ENCODE data around the gene OR8I2.
"Not testable (repeated sequence)": the region's sequence is repeated elsewhere in the genome, so short reads cannot be mapped to it uniquely, and the experiment has no call there.

OR8I2 gene

DNA sequence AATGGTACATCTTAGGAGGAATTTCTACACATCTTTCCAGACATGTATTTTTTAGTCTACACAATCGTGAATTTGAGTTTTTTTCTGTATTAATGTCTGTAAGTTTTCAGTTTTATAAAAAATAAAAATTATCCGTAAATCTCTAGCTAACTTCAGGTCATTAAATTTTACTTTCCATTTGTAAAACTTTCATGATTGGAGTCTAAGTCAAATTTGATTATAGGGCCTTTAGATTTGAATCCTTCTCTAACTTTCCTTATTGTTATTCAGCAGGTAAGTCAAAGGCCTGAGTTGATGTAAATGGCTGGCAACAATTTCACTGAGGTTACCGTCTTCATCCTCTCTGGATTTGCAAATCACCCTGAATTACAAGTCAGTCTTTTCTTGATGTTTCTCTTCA lies at the start of gene OR8I2:
OR8I2 (plus strand) TSS at position 301 of the 400 bp plus-strand sequence; CDS start at position 301, 0 bp downstream.
- DNase-seq (ENCODE audit: low read depth) = no peak

GRCh38 chr11:56045538-56045937 lies 47.6 kb upstream of the OR8I2 start:
- DNase-seq (ENCODE audit: low read depth) = no peak

- DNase-seq (ENCODE audit: low read depth) = no peak
Observed at GRCh38 chr11:56048480-56048879, 44.6 kb upstream of the OR8I2 start.

DNA sequence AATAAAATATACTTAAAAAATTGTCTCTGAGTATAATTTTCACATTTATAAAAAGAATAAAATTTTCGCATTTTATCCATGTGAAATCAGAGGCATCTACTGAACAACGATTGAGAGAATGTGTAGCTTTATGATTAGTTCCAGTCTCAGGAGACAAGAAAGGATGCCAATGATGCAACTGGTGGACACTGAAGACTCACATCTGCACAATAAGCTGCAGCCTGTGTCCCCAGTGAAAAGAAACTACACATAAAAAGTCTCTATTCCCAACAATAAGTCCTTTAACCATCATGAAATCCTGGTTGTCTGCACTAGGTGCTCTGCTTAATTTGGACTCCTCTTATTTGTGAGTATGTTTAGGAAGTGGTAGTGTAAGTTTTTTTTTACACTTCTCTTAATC lies 43.6 kb upstream of the OR8I2 start:
- no peak for DNase-seq (ENCODE audit: low read depth)

GRCh38 chr11:56056366-56056765 lies 36.7 kb upstream of the OR8I2 start:
- not testable (repeated sequence) for DNase-seq (ENCODE audit: low read depth)

DNA sequence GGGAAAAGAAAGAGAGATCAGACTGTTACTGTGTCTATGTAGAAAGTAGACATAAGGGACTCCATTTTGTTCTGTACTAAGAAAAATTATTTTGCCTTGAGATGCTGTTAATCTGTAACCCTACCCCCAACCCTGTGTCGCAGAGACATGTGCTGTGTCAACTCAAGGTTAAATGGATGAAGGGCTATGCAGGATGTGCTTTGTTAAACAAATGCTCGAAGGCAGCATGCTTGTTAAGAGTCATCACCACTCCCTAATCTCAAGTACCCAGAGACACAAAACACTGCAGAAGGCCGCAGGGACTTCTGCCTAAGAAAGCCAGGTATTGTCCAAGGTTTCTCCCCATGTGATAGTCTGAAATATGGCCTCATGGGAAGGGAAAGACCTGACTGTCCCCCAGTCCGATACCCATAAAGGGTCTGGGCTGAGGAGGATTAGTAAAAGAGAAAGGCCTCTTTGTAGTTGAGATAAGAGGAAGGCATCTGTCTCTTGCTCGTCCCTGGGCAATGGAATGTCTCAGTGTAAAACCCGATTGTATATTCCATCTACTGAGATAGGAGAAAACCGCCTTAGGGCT lies 35.4 kb upstream of the OR8I2 start:
- DNase-seq (ENCODE audit: low read depth) = not testable (repeated sequence)

GRCh38 chr11:56058260-56058780 lies 34.8 kb upstream of the OR8I2 start:
- DNase-seq (ENCODE audit: low read depth) = not testable (repeated sequence)

DNA sequence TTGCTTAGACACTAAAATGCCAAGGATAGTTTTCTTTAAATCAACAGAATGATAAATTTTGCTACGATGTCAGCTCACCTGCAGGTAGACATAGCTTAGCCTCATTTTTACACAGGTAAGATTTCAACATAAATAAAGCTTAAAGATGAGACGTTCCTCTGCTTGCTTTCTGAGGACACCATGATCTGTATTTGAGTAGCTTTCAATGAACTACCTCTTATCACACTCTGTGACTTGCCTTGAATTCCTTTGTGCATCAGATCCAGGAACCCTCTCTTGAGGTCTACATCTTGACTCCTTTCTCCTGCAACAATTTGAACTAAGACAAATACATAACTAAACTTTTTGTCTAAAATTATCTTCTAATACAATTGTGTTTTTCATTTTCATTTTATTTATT lies 26.1 kb upstream of the OR8I2 start:
- no peak for DNase-seq (ENCODE audit: low read depth)

GRCh38 chr11:56089697-56090096 lies 3.4 kb upstream of the OR8I2 start:
- DNase-seq (ENCODE audit: low read depth) = no peak

DNA sequence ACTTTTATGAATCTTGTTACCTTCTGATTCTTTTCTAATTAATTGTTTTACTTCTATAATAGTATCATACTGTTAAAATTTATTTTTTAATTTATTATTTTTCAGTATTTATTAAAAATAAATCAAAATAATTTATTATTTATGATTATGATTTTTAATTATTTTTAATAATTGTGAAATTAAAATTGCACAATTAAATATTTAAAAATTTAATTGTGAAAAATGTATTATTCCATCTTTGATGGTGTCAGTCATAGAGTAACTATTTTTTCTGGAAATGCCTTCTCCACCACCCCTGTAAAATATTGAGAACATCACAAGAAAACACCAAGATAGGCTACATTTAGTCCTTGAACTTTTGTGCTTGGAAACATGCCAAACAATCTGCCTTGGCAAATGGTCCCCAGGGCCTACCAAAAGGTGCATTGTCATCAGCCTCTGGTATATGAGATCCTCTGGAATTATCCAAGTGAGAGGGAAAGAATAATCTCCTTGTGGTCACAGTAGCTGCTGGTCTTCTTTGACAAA lies 10.2 kb downstream of the OR8I2 start, which contains the start of gene OR8H2:
OR8H2 (plus strand) TSS at position 478 of the 528 bp plus-strand sequence. CDS start 1,356 bp downstream, outside the sequence.
- no peak for DNase-seq (ENCODE audit: low read depth)

GRCh38 chr11:56122073-56122472 lies 29.0 kb downstream of the OR8I2 start, which contains the start of gene OR8H3:
TSS of gene OR8H3 (plus strand) at chr11:56122373. CDS start at chr11:56122373, 0 bp downstream.
- no peak for DNase-seq (ENCODE audit: low read depth)

GRCh38 chr11:56140151-56140661 lies 47.1 kb downstream of the OR8I2 start, which contains the start of gene OR8J3:
TSS of gene OR8J3 (minus strand) at chr11:56140201. CDS start at chr11:56137718, 2,483 bp downstream.
- DNase-seq (ENCODE audit: low read depth) = no peak

GRCh38 chr11:56143681-56144080 lies 50.6 kb downstream of the OR8I2 start:
- not testable (repeated sequence) for DNase-seq (ENCODE audit: low read depth)

All from HS-27A (cell line).